ENCODE data around the gene MYT1. TPM values are rescaled to one million over a fixed set of nuclear protein-coding genes. Genes with fewer than 3 reads are reported as not detected.

Gene MYT1
- total and polyA plus RNA-seq, 2 of the 13 experiments (the other 11 are each of a cell fraction or from before 2014, with no cell fraction given), result 0.58 to 2.5 TPM

DNA sequence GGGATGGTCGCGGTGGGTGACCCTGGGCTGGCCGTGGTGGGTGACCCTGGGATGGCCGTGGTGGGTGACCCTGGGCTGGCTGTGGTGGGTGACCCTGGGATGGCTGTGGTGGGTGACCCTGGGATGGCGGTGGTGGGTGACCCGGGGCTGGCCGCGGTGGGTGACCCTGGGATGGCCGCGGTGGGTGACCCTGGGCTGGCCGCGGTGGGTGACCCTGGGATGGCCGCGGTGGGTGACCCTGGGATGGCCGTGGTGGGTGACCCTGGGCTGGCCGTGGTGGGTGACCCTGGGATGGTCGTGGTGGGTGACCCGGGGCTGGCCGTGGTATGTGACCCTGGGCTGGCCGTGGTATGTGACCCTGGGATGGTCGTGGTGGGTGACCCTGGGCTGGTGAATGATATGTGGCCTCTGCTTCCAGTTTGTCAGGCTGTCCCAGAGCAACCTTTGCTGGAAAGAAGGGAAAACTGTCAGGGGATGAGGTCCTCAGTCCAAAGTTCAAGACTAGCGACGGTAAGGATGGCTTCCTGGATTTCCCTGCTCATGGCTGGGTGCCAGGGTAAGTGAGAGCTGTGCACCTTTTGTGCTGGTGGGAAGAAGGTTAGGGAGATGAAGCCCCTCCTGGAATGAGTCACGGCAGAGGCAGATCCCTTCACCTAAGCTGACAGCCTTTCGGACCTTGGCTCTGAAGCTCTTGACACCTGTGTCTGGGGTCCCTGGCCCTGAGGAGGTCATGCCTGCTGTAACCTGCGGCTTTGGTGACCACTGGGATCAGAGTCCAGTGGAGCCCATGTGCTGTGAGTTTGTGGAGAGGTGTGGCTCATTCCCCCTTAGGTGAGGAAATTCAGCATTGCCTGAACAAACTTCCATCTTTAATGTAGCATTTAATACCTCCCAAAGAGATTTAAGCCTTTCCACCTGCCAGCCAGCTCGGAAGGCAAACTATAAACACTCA is 72.2 kb downstream of the MYT1 start (continued):
- TF ChIP-seq, protein P1, sequence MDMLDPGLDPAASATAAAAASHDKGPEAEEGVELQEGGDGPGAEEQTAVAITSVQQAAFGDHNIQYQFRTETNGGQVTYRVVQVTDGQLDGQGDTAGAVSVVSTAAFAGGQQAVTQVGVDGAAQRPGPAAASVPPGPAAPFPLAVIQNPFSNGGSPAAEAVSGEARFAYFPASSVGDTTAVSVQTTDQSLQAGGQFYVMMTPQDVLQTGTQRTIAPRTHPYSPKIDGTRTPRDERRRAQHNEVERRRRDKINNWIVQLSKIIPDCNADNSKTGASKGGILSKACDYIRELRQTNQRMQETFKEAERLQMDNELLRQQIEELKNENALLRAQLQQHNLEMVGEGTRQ (IDR thresholded peaks at IDR 0.05; ENCODE audit: low read depth, low read length), result no peak
- TF ChIP-seq, protein P1 (CRISPR knock-in tag; IDR thresholded peaks at IDR 0.05; ENCODE audit: borderline replicate concordance), result peak; percentile 58; the same call in 1 of the 2 replicates
- TF ChIP-seq RBAK (CRISPR knock-in tag; IDR thresholded peaks at IDR 0.05) (no peak), ZNF546 (CRISPR knock-in tag; conservative IDR thresholded peaks at IDR 0.05) (no peak), ISL2 (CRISPR knock-in tag; IDR thresholded peaks at IDR 0.05) (no peak; the same call in 1 of the 2 replicates), TOPORS (CRISPR knock-in tag; IDR thresholded peaks at IDR 0.05) (no peak; the same call in 1 of the 2 replicates), FOXA3 (CRISPR knock-in tag; IDR thresholded peaks at IDR 0.05) (peak; percentile 70), ZNF724P (CRISPR knock-in tag; IDR thresholded peaks at IDR 0.05; ENCODE audit: borderline replicate concordance) (peak; percentile 17; the same call in 1 of the 2 replicates), ZNF709 (CRISPR knock-in tag; IDR thresholded peaks at IDR 0.05) (peak; percentile 68; the same call in 1 of the 2 replicates), ZNF607 (CRISPR knock-in tag; IDR thresholded peaks at IDR 0.05; ENCODE audit: borderline replicate concordance) (peak; percentile 37), PLRG1 (conservative IDR thresholded peaks at IDR 0.05) (no peak), MIER3 (CRISPR knock-in tag; IDR thresholded peaks at IDR 0.05; ENCODE audit: borderline replicate concordance) (peak; percentile 90), ZNF562 (CRISPR knock-in tag; IDR thresholded peaks at IDR 0.05; ENCODE audit: borderline replicate concordance) (no peak), HDAC1 (CRISPR knock-in tag; IDR thresholded peaks at IDR 0.05) (no peak; the same call in 1 of the 2 replicates), ZBTB8A (CRISPR knock-in tag; IDR thresholded peaks at IDR 0.05; ENCODE audit: borderline replicate concordance, low read depth) (no peak; the same call in 1 of the 2 replicates), TBX3 (IDR thresholded peaks at IDR 0.05; ENCODE audit: borderline replicate concordance) (peak; percentile 93), NR2F1 (CRISPR knock-in tag; IDR thresholded peaks at IDR 0.05) (peak; percentile 95 to 97; a peak in 3 of 4 replicates), POLR2G (IDR thresholded peaks at IDR 0.05; ENCODE audit: low read depth, low read length) (no peak), ZNF12 (CRISPR knock-in tag; IDR thresholded peaks at IDR 0.05) (no peak; the same call in 1 of the 2 replicates)
- TF ChIP-seq, protein P2, sequence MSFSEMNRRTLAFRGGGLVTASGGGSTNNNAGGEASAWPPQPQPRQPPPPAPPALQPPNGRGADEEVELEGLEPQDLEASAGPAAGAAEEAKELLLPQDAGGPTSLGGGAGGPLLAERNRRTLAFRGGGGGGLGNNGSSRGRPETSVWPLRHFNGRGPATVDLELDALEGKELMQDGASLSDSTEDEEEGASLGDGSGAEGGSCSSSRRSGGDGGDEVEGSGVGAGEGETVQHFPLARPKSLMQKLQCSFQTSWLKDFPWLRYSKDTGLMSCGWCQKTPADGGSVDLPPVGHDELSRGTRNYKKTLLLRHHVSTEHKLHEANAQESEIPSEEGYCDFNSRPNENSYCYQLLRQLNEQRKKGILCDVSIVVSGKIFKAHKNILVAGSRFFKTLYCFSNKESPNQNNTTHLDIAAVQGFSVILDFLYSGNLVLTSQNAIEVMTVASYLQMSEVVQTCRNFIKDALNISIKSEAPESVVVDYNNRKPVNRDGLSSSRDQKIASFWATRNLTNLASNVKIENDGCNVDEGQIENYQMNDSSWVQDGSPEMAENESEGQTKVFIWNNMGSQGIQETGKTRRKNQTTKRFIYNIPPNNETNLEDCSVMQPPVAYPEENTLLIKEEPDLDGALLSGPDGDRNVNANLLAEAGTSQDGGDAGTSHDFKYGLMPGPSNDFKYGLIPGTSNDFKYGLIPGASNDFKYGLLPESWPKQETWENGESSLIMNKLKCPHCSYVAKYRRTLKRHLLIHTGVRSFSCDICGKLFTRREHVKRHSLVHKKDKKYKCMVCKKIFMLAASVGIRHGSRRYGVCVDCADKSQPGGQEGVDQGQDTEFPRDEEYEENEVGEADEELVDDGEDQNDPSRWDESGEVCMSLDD (CRISPR knock-in tag; IDR thresholded peaks at IDR 0.05; ENCODE audit: borderline replicate concordance), result peak; percentile 52; the same call in 1 of the 2 replicates
- TF ChIP-seq, protein P3, sequence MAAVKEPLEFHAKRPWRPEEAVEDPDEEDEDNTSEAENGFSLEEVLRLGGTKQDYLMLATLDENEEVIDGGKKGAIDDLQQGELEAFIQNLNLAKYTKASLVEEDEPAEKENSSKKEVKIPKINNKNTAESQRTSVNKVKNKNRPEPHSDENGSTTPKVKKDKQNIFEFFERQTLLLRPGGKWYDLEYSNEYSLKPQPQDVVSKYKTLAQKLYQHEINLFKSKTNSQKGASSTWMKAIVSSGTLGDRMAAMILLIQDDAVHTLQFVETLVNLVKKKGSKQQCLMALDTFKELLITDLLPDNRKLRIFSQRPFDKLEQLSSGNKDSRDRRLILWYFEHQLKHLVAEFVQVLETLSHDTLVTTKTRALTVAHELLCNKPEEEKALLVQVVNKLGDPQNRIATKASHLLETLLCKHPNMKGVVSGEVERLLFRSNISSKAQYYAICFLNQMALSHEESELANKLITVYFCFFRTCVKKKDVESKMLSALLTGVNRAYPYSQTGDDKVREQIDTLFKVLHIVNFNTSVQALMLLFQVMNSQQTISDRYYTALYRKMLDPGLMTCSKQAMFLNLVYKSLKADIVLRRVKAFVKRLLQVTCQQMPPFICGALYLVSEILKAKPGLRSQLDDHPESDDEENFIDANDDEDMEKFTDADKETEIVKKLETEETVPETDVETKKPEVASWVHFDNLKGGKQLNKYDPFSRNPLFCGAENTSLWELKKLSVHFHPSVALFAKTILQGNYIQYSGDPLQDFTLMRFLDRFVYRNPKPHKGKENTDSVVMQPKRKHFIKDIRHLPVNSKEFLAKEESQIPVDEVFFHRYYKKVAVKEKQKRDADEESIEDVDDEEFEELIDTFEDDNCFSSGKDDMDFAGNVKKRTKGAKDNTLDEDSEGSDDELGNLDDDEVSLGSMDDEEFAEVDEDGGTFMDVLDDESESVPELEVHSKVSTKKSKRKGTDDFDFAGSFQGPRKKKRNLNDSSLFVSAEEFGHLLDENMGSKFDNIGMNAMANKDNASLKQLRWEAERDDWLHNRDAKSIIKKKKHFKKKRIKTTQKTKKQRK (IDR thresholded peaks at IDR 0.05; ENCODE audit: low read length), result no peak

All from HepG2 (cell line).